SK-MEL-5 (cell line): ENCODE measurements around the gene ITIH2. TPM values are rescaled to one million over a fixed set of nuclear protein-coding genes. Genes with fewer than 3 reads are reported as not detected.
A peak's percentile ranks its signal among the peaks of the same experiment; 100 is the strongest.
"Not testable (repeated sequence)": the region's sequence is repeated elsewhere in the genome, so short reads cannot be mapped to it uniquely, and the experiment has no call there.

ENCODE experiments used
- DNase-seq: peaks from one replicate; pipeline ENCODE4 v3.0.0-alpha.2; 2016; ENCODE audit warnings: low read depth, low spot score
- in situ Hi-C: cut with HindIII; loops from 2 replicates; pipeline ENCODE4 v1.10.0; 2016; ENCODE audit warnings: low sequenced_read_pairs, high pct_unique_total_duplicates, low pct_unique_long_range_greater_than_20kb
- total RNA-seq: library from RNA; depleted of rRNA; stranded (reverse); fragments of >200 nt; shearing (Covaris generic); gene quantifications from 2 replicates; pipeline ENCODE4 v1.2.3, GENCODE V29; 2014; rRNA removed

The ITIH2 gene
- total RNA-seq, 1 experiment from 2014 or later, result not detected

- in situ Hi-C loops, DNase-seq: not testable (repeated sequence)
These were observed 79.1 kb downstream of the ITIH2 start for GRCh38 chr10:7782194-7782593.

- in situ Hi-C loops, result no loop called here
These were observed 83.3 kb downstream of the ITIH2 start for GRCh38 chr10:7786430-7786829.

GRCh38 chr10:7787150-7787856 lies 84.2 kb downstream of the ITIH2 start:
- in situ Hi-C loops, result no loop called here
- DNase-seq, result no peak

More at GRCh38 chr10:7786430-7786829, 83.3 kb downstream of the ITIH2 start:
- DNase-seq, result no peak

GRCh38 chr10:7787857-7788638 lies 84.9 kb downstream of the ITIH2 start, which contains the start of the genes ATP5F1C and KIN:
Gene ATP5F1C (plus strand): TSS chr10:7788177. CDS start chr10:7788208, 31 bp downstream.
Gene KIN (minus strand): TSS chr10:7787993. CDS start chr10:7787933, 60 bp downstream.
- in situ Hi-C loops, result no loop called here
- DNase-seq, result peak; percentile 94

- no peak for DNase-seq
- in situ Hi-C loops, result no loop called here
These were observed 85.6 kb downstream of the ITIH2 start for GRCh38 chr10:7788639-7789286.

- DNase-seq, result no peak
- in situ Hi-C loops, result no loop called here
These were observed 86.3 kb downstream of the ITIH2 start for GRCh38 chr10:7789390-7789789.

GRCh38 chr10:7792541-7792940 lies 89.4 kb downstream of the ITIH2 start:
- in situ Hi-C loops, result no loop called here
- DNase-seq, result peak; percentile 78

- no peak for DNase-seq
- in situ Hi-C loops, result no loop called here
These were observed 91.3 kb downstream of the ITIH2 start for GRCh38 chr10:7794251-7795026.

- in situ Hi-C loops, result no loop called here
These were observed 92.5 kb downstream of the ITIH2 start for GRCh38 chr10:7795605-7796004.

GRCh38 chr10:7797582-7797981 lies 94.5 kb downstream of the ITIH2 start:
- peak; percentile 55 for DNase-seq
- in situ Hi-C loops, result no loop called here

More at GRCh38 chr10:7795605-7796004, 92.5 kb downstream of the ITIH2 start:
- no peak for DNase-seq

Other genes with a start within 250 kb of the ITIH2 start
- 14.2 and 15.5 TPM in 2 replicates for gene ITIH5, start 36.4 kb upstream of the ITIH2 start, total RNA-seq
- 73.9 and 74.0 TPM in 2 replicates for gene KIN, start 84.7 kb downstream of the ITIH2 start, total RNA-seq
- gene ATP5F1C, start 84.9 kb downstream of the ITIH2 start, total RNA-seq, result 363 and 364 TPM in 2 replicates
- gene TAF3, start 115.2 kb downstream of the ITIH2 start, total RNA-seq, result 0.98 and 1.3 TPM in 2 replicates